Activated naive CD4-positive, alpha-beta T cell treated with anti-CD3 and anti-CD28 coated beads, Interleukin-2, amount 10 ng/mL, durations not matched to agents 7 days and 5 days (primary cell): Measurements from ENCODE around the gene GLOD4.
"Not testable (repeated sequence)": the region's sequence is repeated elsewhere in the genome, so short reads cannot be mapped to it uniquely, and the experiment has no call there.

Experiments used
- CTCF ChIA-PET: fragments of 350-600 bp; sonication (Branson Sonifier 250); formaldehyde crosslinking; loops from one replicate; lab custom pipeline; 2021; ENCODE audit warnings: antibody characterized with exemption; lab: Charles Lee
- DNase-seq: peaks from one replicate; pipeline ENCODE4 v3.0.0-alpha.2; 2020
- H3K27ac Mint-ChIP-seq: one replicate; pipeline ENCODE4 v1.8.0; 2021; ENCODE audit warnings: mild to moderate bottlenecking, moderate library complexity, mixed read lengths
- H3K27me3 Mint-ChIP-seq: one replicate; pipeline ENCODE4 v1.8.0; 2021; ENCODE audit warnings: mild to moderate bottlenecking, mixed read lengths
- H3K36me3 Mint-ChIP-seq: one replicate; pipeline ENCODE4 v1.8.0; 2021; ENCODE audit warnings: mixed read lengths
- H3K4me1 Mint-ChIP-seq: one replicate; pipeline ENCODE4 v1.8.0; 2021; ENCODE audit warnings: mixed read lengths
- H3K4me3 Mint-ChIP-seq: one replicate; pipeline ENCODE4 v1.8.0; 2021; ENCODE audit warnings: mild to moderate bottlenecking, moderate library complexity, mixed read lengths
- H3K9me3 Mint-ChIP-seq: one replicate; pipeline ENCODE4 v1.8.0; 2021; ENCODE audit warnings: mixed read lengths

Gene GLOD4

GRCh38 chr17:806781-807522 lies 24.9 kb upstream of the GLOD4 start:
- CTCF ChIA-PET: no interaction called here
- Mint-ChIP-seq H3K4me1 (no peaks in the 10 kb centered on the region), H3K27ac (no peak overlapping the region), H3K9me3 (no peaks in the 10 kb centered on the region), H3K27me3 (no peaks in the 10 kb centered on the region), H3K36me3 (no peaks in the 10 kb centered on the region), H3K4me3 (no peak overlapping the region)
- no peak for DNase-seq

DNA sequence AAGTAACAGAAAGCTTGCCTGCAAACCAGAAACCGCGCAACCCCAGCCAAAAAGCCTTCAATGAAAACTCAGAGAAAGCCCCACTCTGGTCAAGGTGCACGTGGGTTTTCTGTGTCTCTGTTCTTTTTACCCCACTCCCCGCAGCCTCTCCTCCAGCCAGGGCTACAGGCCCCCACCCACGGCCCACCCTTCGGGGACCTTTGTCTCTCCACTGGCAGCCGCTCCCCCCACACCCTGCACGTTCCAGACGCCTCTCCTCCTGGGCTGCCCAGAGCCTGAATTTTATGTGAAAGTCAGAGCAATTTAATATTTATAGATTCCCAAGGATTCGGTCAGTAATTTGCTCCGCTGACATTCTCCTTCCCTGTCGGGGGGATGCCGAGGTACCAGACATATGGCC lies 24.3 kb upstream of the GLOD4 start:
- H3K36me3 Mint-ChIP-seq: no peaks in the 10 kb centered on the region
- H3K27ac Mint-ChIP-seq: no peak overlapping the region
- no peak for DNase-seq
- no peaks in the 10 kb centered on the region for H3K4me1 Mint-ChIP-seq
- H3K27me3 Mint-ChIP-seq: no peaks in the 10 kb centered on the region
- H3K4me3 Mint-ChIP-seq: no peak overlapping the region
- no peaks in the 10 kb centered on the region for H3K9me3 Mint-ChIP-seq
- CTCF ChIA-PET: no interaction called here

DNA sequence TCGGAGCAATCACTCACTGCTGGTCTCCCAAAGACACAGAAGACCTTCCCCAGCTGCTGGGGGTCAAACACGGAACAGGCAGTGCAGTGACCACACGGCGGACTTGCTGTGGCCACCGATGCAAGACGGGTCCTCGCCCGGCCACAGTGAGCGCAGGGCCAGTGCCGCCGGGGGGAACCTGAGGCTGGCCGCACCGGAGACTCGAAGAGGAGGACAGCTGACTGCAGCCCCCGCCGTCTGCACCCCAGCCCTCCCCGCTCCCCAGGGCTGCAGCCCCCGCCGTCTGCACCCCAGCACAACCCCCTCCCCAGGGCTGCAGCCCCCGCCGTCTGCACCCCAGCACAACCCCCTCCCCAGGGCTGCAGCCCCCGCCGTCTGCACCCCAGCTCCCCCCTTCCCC lies 23.8 kb upstream of the GLOD4 start:
- H3K4me3 Mint-ChIP-seq, H3K27ac Mint-ChIP-seq, H3K36me3 Mint-ChIP-seq, H3K9me3 Mint-ChIP-seq, H3K27me3 Mint-ChIP-seq, CTCF ChIA-PET, H3K4me1 Mint-ChIP-seq, DNase-seq: not testable (repeated sequence)

DNA sequence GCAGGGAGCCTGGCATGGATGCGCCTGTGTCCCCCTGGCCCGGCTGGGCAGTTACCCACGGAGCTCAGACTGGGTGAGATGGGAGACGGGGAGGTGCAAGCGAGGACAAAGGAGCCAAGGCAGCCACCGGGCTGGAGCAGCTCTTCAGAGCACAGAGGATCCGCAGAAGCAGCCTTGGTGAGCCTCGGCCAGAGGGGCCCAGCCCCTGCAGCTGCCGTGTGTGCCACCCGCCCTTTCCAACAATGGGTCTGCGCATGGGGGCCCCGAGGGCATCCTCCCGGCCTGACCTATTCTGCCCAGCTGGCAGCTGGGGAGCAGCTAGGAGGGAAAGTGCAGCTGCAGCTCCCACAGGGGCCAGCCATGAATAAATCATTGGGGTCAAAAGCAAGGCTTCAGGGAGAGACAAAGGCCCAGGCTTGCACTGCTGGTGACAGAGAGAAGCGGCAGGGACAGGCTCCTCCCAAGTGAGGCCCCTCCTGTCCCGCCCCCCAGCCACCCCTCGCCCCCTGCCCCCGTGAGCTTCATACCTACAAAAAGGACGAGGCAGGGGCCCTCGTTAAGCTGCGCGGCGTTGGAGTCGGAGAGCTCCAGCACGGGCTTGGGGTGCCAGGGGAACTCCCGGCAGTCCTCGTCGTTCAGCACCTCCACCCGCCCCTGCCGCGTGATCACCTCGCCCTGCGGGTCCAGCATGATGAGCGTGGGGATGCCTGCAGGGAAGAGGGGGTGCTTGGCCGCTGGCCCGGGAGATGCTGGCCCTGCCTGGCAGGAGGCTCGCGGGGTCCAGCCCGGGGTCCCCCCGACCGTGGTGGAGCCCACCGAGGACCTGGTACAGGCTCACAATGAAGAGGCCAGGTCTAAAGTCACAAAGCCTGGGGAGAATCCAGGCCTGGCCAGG lies 22.7 kb upstream of the GLOD4 start:
- CTCF ChIA-PET: interaction anchor here (2.2 kb wide), 1 partner anchor 10 kb away, joined by 7 read pairs; no protein-coding TSS in a partner anchor
- no peak for DNase-seq
- Mint-ChIP-seq H3K27ac (no peak overlapping the region), H3K4me1 (no peaks in the 10 kb centered on the region), H3K4me3 (no peak overlapping the region), H3K27me3 (no peaks in the 10 kb centered on the region), H3K9me3 (no peaks in the 10 kb centered on the region), H3K36me3 (no peaks in the 10 kb centered on the region)

- no peak for DNase-seq
- no peak overlapping the region for H3K4me3 Mint-ChIP-seq
- H3K4me1 Mint-ChIP-seq: no peaks in the 10 kb centered on the region
- no peaks in the 10 kb centered on the region for H3K9me3 Mint-ChIP-seq
- no peaks in the 10 kb centered on the region for H3K36me3 Mint-ChIP-seq
- H3K27me3 Mint-ChIP-seq: no peaks in the 10 kb centered on the region
- CTCF ChIA-PET: interaction anchor here (2.2 kb wide), 1 partner anchor 8 kb away, joined by 7 read pairs; no protein-coding TSS in a partner anchor
- H3K27ac Mint-ChIP-seq: no peak overlapping the region
These were observed 21.1 kb upstream of the GLOD4 start for GRCh38 chr17:802901-803881.

DNA sequence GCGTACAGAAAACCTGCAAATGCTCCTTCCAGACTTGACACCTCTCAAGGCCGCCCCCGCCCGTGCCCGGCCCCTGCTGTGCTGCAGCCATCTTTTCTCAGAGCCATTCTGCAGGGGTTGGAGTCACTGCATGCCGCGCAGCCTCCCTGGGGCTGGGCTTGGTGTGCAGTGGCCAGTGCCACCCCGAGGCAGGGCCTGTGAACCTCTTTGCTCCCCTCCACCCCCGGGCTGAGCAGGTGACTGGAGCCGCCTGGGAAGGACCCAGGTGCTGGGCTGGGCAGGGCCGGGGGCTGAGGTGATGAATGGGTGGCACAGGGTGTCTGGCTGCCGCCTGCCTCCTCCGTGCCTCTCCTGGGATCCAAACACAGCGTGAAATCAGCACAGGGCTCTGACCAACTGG lies 20.4 kb upstream of the GLOD4 start:
- H3K4me3 Mint-ChIP-seq: no peak overlapping the region
- DNase-seq: no peak
- no peaks in the 10 kb centered on the region for H3K9me3 Mint-ChIP-seq
- no peaks in the 10 kb centered on the region for H3K27me3 Mint-ChIP-seq
- no peaks in the 10 kb centered on the region for H3K4me1 Mint-ChIP-seq
- no peaks in the 10 kb centered on the region for H3K36me3 Mint-ChIP-seq
- no peak overlapping the region for H3K27ac Mint-ChIP-seq
- CTCF ChIA-PET: interaction anchor here (1.4 kb wide), 1 partner anchor 178 kb away, joined by 6 read pairs; no protein-coding TSS in a partner anchor

DNA sequence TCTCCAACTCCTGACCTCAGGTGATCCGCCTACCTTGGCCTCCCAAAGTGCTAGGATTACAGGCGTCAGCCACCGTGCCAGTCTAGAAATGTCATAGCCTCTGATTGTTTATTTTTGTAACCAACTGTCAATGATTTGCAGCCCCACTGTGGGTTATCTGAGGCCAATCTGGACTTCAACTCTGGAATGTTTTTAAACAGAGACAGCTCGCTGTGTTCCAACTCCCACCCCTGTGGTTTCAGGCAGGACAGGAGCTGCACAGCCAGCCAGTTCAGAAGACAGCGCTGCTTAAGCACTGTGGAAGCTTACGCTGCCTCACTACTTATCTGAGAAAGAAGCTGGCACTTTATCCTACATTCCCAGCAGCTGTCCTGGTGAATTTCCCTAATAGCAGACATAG lies 19.6 kb upstream of the GLOD4 start:
- CTCF ChIA-PET: interaction anchor here (1.4 kb wide), 1 partner anchor 179 kb away, joined by 6 read pairs; no protein-coding TSS in a partner anchor
- Mint-ChIP-seq H3K36me3 (no peaks in the 10 kb centered on the region), H3K4me1 (no peaks in the 10 kb centered on the region), H3K4me3 (no peak overlapping the region), H3K27me3 (no peaks in the 10 kb centered on the region), H3K9me3 (no peaks in the 10 kb centered on the region), H3K27ac (no peak overlapping the region)
- DNase-seq: no peak

DNA sequence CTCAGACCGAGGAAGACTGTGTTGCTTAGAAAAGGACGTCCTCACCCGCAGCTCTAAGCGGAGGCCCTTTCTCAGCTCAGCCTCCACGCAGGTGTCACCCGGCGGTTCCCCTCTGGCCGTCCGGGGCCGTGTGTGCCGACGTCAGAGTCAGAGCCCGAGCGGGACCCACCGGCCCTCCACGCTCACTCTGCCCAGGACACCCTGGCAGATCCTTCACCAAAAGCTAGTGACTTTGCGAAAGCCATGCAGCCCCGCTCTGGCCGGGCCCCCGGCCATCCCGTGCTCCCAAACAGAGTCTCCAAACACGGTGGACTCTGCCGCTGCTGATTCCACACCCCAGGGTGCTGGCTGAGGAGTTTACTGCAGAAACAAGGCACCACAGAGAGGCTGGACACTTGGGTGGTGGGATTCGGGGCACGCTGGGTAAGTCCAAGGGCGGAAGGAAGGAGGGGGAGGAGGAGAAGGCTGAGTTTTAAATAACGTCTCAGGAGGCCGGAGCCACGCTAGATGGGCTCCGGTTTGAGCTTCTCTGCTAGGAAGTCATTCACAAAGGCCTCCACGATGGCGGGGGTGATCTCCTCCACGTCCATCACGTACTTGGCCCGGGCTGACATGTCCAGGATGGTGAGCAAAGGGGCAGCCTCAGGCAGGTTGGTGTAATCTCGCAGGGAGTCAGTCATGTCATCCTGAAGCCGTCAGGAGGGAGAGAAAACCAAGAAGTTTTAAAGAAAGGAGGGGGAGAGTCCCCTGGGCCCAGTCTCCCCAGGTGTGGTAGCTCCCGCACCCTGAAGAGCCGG lies 18.6 kb upstream of the GLOD4 start:
- CTCF ChIA-PET: no interaction called here
- H3K27ac Mint-ChIP-seq: no peak overlapping the region

DNA sequence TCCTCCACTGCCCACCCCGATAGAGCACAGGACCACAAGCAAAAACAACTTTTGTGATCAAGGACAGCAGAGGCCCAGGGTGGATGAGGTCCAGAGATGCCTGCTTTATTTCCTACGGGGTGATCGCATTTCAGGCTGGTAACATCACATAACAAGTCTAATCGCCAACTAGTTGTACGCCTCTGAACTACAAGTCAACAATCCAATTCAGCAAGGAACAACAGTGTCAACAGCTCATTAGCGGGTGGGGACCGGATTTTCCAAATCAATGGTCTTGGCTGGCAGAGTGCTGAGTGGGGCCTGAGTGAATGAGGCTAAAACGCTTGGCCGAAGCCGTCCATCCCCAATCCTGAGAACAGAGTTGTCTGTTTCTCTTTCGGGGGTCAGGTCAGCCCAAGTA lies 17.2 kb upstream of the GLOD4 start:
- CTCF ChIA-PET: interaction anchor here (5.2 kb wide), 1 partner anchor 182 kb away, joined by 59 read pairs; the partner anchor contains the start of gene NXN
- Mint-ChIP-seq H3K27me3 (no peaks in the 10 kb centered on the region), H3K27ac (no peak overlapping the region), H3K4me1 (peaks cover 7% of the 10 kb centered on the region), H3K4me3 (no peak overlapping the region), H3K36me3 (no peaks in the 10 kb centered on the region), H3K9me3 (no peaks in the 10 kb centered on the region)
- DNase-seq: no peak

More for the DNA sequence above, 18.6 kb upstream of the GLOD4 start:
- Mint-ChIP-seq H3K4me1 (no peaks in the 10 kb centered on the region), H3K36me3 (no peaks in the 10 kb centered on the region), H3K9me3 (no peaks in the 10 kb centered on the region), H3K27me3 (no peaks in the 10 kb centered on the region), H3K4me3 (no peak overlapping the region)
- no peak for DNase-seq

- H3K27ac Mint-ChIP-seq: no peak overlapping the region
- DNase-seq: no peak
These were observed 16.2 kb upstream of the GLOD4 start for GRCh38 chr17:798246-798645.

DNA sequence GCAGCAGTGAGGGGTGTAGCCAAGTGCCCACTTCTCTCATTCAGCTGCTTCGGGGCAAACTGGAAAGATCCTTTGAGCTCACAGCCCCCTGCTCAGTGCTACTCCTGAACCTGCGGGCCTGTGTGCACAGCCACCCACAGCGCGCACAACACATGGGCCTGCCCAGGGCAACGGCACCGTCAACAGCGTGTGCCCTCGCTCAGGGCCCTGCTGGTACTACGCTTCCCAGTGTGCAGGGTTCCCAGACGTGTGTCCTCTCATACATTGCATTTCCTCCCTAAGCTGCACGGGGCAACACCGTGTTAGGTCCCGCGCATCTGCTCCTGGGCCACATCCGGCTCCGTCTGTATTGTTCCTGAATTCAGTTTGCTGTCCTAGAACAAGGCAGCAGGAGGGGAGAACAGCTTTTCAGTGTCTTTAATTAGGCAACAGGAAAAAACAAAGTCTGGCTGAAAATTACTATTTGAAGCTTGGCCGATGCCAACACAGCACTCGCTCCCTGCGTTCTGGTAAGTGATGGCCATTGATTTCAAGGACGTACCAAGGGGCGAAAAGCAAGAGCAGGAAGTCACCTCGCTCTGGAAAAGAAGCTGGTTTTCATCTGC lies 15.3 kb upstream of the GLOD4 start:
- Mint-ChIP-seq H3K36me3 (peaks cover 5% of the 10 kb centered on the region), H3K4me1 (peaks cover 7% of the 10 kb centered on the region), H3K4me3 (no peak overlapping the region), H3K27me3 (no peaks in the 10 kb centered on the region), H3K27ac (no peak overlapping the region), H3K9me3 (no peaks in the 10 kb centered on the region)
- CTCF ChIA-PET: interaction anchor here (5.2 kb wide), 1 partner anchor 184 kb away, joined by 59 read pairs; the partner anchor contains the start of gene NXN
- DNase-seq: no peak

More at GRCh38 chr17:798246-798645, 16.2 kb upstream of the GLOD4 start:
- H3K27me3 Mint-ChIP-seq: no peaks in the 10 kb centered on the region
- CTCF ChIA-PET: interaction anchor here (1.0 to 5.2 kb wide), 2 partner anchors 183 to 198 kb away, joined by 3 to 59 read pairs; partner anchors contain the start of genes NXN and TIMM22
- peaks cover 7% of the 10 kb centered on the region for H3K4me1 Mint-ChIP-seq
- H3K9me3 Mint-ChIP-seq: no peaks in the 10 kb centered on the region
- H3K4me3 Mint-ChIP-seq: no peak overlapping the region
- no peaks in the 10 kb centered on the region for H3K36me3 Mint-ChIP-seq

- Mint-ChIP-seq H3K9me3 (no peaks in the 10 kb centered on the region), H3K27me3 (no peaks in the 10 kb centered on the region), H3K4me1 (peaks cover 7% of the 10 kb centered on the region), H3K27ac (no peak overlapping the region), H3K4me3 (no peak overlapping the region), H3K36me3 (peaks cover 8% of the 10 kb centered on the region)
- no peak for DNase-seq
- CTCF ChIA-PET: interaction anchor here (0.6 to 5.2 kb wide), 3 partner anchors 185 to 449 kb away, joined by 3 to 59 read pairs (median 11); partner anchors contain the start of gene NXN
These were observed 14.5 kb upstream of the GLOD4 start for GRCh38 chr17:796609-797008.
